ENCODE measurements around the gene TMEM163. TPM values are rescaled to one million over a fixed set of nuclear protein-coding genes. Genes with fewer than 3 reads are reported as not detected.

Gene TMEM163
- polyA plus RNA-seq, 1 donor from 2014 or later = 3.5 TPM

GRCh38 chr2:134602666-134603065 lies 116.1 kb downstream of the TMEM163 start:
- no peak overlapping the region for H3K27ac ChIP-seq (ENCODE audit: low read length)
- H3K79me2 ChIP-seq (replicated peaks; ENCODE audit: insufficient read depth, low read length) = no peaks in the 10 kb centered on the region
- H3K4me3 ChIP-seq (ENCODE audit: low read length) = no peak overlapping the region
- H3K36me3 ChIP-seq (ENCODE audit: insufficient read depth, low read length) = no peaks in the 10 kb centered on the region
- no peak overlapping the region for H3K4me2 ChIP-seq (ENCODE audit: low read length)
- no peaks in the 10 kb centered on the region for H3F3A ChIP-seq (ENCODE audit: insufficient read depth, low read length, poor library complexity, severe bottlenecking)
- TF ChIP-seq EP300 (conservative IDR thresholded peaks at IDR 0.05; ENCODE audit: poor library complexity, severe bottlenecking) = no peak
- TF ChIP-seq POLR2AphosphoS5 (IDR thresholded peaks at IDR 0.05) = no peak
- no peak for TF ChIP-seq SMC3 (conservative IDR thresholded peaks at IDR 0.05; ENCODE audit: poor library complexity)
- no peak for TF ChIP-seq RAD21 (conservative IDR thresholded peaks at IDR 0.05)
- TF ChIP-seq TAF1 (IDR thresholded peaks at IDR 0.05; ENCODE audit: low read depth) = no peak
- no peak for TF ChIP-seq CTCF (IDR thresholded peaks at IDR 0.05; ENCODE audit: poor library complexity, severe bottlenecking)
- TF ChIP-seq EZH2 (IDR thresholded peaks at IDR 0.05; ENCODE audit: borderline replicate concordance, insufficient read depth, low read length, poor library complexity, severe bottlenecking) = no peak
- TF ChIP-seq, protein P1, sequence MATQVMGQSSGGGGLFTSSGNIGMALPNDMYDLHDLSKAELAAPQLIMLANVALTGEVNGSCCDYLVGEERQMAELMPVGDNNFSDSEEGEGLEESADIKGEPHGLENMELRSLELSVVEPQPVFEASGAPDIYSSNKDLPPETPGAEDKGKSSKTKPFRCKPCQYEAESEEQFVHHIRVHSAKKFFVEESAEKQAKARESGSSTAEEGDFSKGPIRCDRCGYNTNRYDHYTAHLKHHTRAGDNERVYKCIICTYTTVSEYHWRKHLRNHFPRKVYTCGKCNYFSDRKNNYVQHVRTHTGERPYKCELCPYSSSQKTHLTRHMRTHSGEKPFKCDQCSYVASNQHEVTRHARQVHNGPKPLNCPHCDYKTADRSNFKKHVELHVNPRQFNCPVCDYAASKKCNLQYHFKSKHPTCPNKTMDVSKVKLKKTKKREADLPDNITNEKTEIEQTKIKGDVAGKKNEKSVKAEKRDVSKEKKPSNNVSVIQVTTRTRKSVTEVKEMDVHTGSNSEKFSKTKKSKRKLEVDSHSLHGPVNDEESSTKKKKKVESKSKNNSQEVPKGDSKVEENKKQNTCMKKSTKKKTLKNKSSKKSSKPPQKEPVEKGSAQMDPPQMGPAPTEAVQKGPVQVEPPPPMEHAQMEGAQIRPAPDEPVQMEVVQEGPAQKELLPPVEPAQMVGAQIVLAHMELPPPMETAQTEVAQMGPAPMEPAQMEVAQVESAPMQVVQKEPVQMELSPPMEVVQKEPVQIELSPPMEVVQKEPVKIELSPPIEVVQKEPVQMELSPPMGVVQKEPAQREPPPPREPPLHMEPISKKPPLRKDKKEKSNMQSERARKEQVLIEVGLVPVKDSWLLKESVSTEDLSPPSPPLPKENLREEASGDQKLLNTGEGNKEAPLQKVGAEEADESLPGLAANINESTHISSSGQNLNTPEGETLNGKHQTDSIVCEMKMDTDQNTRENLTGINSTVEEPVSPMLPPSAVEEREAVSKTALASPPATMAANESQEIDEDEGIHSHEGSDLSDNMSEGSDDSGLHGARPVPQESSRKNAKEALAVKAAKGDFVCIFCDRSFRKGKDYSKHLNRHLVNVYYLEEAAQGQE (IDR thresholded peaks at IDR 0.05; ENCODE audit: borderline replicate concordance) = no peak
- TF ChIP-seq MXI1 (conservative IDR thresholded peaks at IDR 0.05; ENCODE audit: poor library complexity, severe bottlenecking) = no peak
- H3K9ac ChIP-seq (ENCODE audit: low read length) = no peak overlapping the region
- no peak overlapping the region for H2AFZ ChIP-seq (ENCODE audit: low read depth, low read length)
- H3K27me3 ChIP-seq (ENCODE audit: insufficient read depth, low read depth, low read length) = no peaks in the 10 kb centered on the region
- no peaks in the 10 kb centered on the region for H3K9me2 ChIP-seq (ENCODE audit: insufficient read depth, low read length)
- H4K20me1 ChIP-seq (ENCODE audit: insufficient read depth) = no peaks in the 10 kb centered on the region
- no peaks in the 10 kb centered on the region for H3K9me3 ChIP-seq (ENCODE audit: low read length)

- no peaks in the 10 kb centered on the region for H3F3A ChIP-seq (ENCODE audit: insufficient read depth, low read length, poor library complexity, severe bottlenecking)
- TF ChIP-seq, protein P1 (IDR thresholded peaks at IDR 0.05; ENCODE audit: borderline replicate concordance) = no peak
- TF ChIP-seq TAF1 (IDR thresholded peaks at IDR 0.05; ENCODE audit: low read depth) (no peak), CTCF (IDR thresholded peaks at IDR 0.05; ENCODE audit: poor library complexity, severe bottlenecking) (no peak), MXI1 (conservative IDR thresholded peaks at IDR 0.05; ENCODE audit: poor library complexity, severe bottlenecking) (no peak), RAD21 (conservative IDR thresholded peaks at IDR 0.05) (no peak), SMC3 (conservative IDR thresholded peaks at IDR 0.05; ENCODE audit: poor library complexity) (no peak), EZH2 (IDR thresholded peaks at IDR 0.05; ENCODE audit: borderline replicate concordance, insufficient read depth, low read length, poor library complexity, severe bottlenecking) (no peak), EP300 (conservative IDR thresholded peaks at IDR 0.05; ENCODE audit: poor library complexity, severe bottlenecking) (no peak), POLR2AphosphoS5 (IDR thresholded peaks at IDR 0.05) (no peak)
- no peak overlapping the region for H2AFZ ChIP-seq (ENCODE audit: low read depth, low read length)
- no peaks in the 10 kb centered on the region for H3K9me3 ChIP-seq (ENCODE audit: low read length)
- H3K4me2 ChIP-seq (ENCODE audit: low read length) = no peak overlapping the region
- H3K36me3 ChIP-seq (ENCODE audit: insufficient read depth, low read length) = no peaks in the 10 kb centered on the region
- no peaks in the 10 kb centered on the region for H3K79me2 ChIP-seq (replicated peaks; ENCODE audit: insufficient read depth, low read length)
- no peak overlapping the region for H3K4me3 ChIP-seq (ENCODE audit: low read length)
- no peaks in the 10 kb centered on the region for H3K9me2 ChIP-seq (ENCODE audit: insufficient read depth, low read length)
- H3K9ac ChIP-seq (ENCODE audit: low read length) = no peak overlapping the region
- no peaks in the 10 kb centered on the region for H4K20me1 ChIP-seq (ENCODE audit: insufficient read depth)
- H3K27me3 ChIP-seq (ENCODE audit: insufficient read depth, low read depth, low read length) = no peaks in the 10 kb centered on the region
- no peak overlapping the region for H3K27ac ChIP-seq (ENCODE audit: low read length)
These were observed 117.5 kb downstream of the TMEM163 start for GRCh38 chr2:134601264-134601663.
